ENCODE measurements around the gene SBF1.

Gene SBF1

GRCh38 chr22:50439871-50440331, 34.9 kb downstream of the SBF1 start:
- no peaks in the 10 kb centered on the region for H4K20me1 ChIP-seq (ENCODE audit: insufficient read depth, low read length)
- H3K79me2 ChIP-seq (ENCODE audit: low read length): no peaks in the 10 kb centered on the region
- no peaks in the 10 kb centered on the region for H3K36me3 ChIP-seq (replicated peaks; ENCODE audit: low read depth, low read length)
- no peak overlapping the region for H3K4me2 ChIP-seq (ENCODE audit: low read length)
- no peaks in the 10 kb centered on the region for H3K27me3 ChIP-seq (ENCODE audit: low read depth, low read length)
- H3K27ac ChIP-seq (ENCODE audit: low read length): no peak overlapping the region
- H2AFZ ChIP-seq (ENCODE audit: low read depth, low read length): no peak overlapping the region
- H3K4me3 ChIP-seq (ENCODE audit: low read length): no peak overlapping the region
- H3K9me3 ChIP-seq (ENCODE audit: insufficient read depth, low read length): no peaks in the 10 kb centered on the region
- H3K4me1 ChIP-seq (ENCODE audit: low read length): no peaks in the 10 kb centered on the region
- TF ChIP-seq, protein P1, sequence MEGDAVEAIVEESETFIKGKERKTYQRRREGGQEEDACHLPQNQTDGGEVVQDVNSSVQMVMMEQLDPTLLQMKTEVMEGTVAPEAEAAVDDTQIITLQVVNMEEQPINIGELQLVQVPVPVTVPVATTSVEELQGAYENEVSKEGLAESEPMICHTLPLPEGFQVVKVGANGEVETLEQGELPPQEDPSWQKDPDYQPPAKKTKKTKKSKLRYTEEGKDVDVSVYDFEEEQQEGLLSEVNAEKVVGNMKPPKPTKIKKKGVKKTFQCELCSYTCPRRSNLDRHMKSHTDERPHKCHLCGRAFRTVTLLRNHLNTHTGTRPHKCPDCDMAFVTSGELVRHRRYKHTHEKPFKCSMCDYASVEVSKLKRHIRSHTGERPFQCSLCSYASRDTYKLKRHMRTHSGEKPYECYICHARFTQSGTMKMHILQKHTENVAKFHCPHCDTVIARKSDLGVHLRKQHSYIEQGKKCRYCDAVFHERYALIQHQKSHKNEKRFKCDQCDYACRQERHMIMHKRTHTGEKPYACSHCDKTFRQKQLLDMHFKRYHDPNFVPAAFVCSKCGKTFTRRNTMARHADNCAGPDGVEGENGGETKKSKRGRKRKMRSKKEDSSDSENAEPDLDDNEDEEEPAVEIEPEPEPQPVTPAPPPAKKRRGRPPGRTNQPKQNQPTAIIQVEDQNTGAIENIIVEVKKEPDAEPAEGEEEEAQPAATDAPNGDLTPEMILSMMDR (IDR thresholded peaks at IDR 0.05; ENCODE audit: low read depth, low read length): no peak
- no peak for TF ChIP-seq EZH2phosphoT487 (IDR thresholded peaks at IDR 0.05; ENCODE audit: low read depth)
- no peak overlapping the region for H3K9ac ChIP-seq (ENCODE audit: low read length)

- Histone ChIP-seq H3K9ac (ENCODE audit: low read length) (no peak overlapping the region), H3K36me3 (replicated peaks; ENCODE audit: low read depth, low read length) (no peaks in the 10 kb centered on the region), H3K27me3 (ENCODE audit: low read depth, low read length) (no peaks in the 10 kb centered on the region), H3K4me2 (ENCODE audit: low read length) (no peak overlapping the region), H3K4me1 (ENCODE audit: low read length) (no peaks in the 10 kb centered on the region), H3K27ac (ENCODE audit: low read length) (no peak overlapping the region), H3K4me3 (ENCODE audit: low read length) (no peak overlapping the region), H3K9me3 (ENCODE audit: insufficient read depth, low read length) (no peaks in the 10 kb centered on the region), H3K79me2 (ENCODE audit: low read length) (no peaks in the 10 kb centered on the region), H2AFZ (ENCODE audit: low read depth, low read length) (no peak overlapping the region), H4K20me1 (ENCODE audit: insufficient read depth, low read length) (no peaks in the 10 kb centered on the region)
- no peak for TF ChIP-seq EZH2phosphoT487 (IDR thresholded peaks at IDR 0.05; ENCODE audit: low read depth)
- TF ChIP-seq, protein P1 (IDR thresholded peaks at IDR 0.05; ENCODE audit: low read depth, low read length): no peak
Measured at GRCh38 chr22:50439314-50439870, 35.4 kb downstream of the SBF1 start.

DNA sequence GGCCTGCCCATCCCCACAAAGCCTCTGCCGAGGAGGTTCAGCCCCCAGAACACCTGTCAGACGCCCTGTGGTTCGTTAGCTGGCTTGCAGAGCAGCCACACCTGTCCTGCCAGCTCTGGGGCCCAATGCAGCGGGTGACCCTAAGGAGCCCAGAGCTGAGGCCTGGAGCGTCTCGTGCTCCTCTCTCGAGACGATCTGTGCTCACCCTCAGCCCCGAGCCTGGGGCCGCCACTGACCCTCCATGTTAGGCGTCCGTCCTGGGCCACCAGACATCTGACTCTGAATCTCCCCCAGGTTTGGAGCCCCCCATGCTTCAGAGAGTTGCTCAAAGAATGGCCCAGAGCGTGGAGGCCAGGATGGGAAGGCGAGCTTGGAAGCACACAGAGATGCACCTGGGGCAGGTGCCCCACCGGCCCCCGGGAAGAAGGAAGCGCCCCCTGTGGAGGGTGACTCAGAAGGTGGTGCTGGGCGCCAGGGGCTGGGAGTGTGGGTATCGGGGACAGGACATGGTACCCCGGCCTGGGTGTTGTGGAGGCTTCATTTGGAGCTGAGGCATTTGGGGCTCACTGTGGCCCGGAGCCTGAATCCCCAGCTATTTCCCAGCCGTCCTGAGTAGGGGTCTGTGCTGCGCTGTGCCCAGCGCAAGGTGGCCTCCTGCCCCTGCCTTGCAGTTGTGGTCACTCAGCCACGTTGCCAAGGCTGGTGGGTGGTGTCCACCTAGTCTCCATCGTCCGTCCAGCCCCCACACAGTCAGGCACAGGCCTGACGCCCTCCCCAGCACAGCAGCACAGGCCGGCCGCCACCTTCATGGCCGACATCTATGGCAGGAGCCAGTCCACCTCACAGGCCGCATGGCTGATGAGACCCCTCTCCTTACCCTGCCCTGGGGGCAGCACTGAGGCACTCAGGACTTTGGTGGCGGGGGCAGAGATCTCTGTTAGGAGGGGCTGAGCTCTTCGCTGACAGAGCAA, 36.2 kb downstream of the SBF1 start:
- H3K4me3 ChIP-seq (ENCODE audit: low read length): no peak overlapping the region
- H3K36me3 ChIP-seq (replicated peaks; ENCODE audit: low read depth, low read length): no peaks in the 10 kb centered on the region
- TF ChIP-seq, protein P1 (IDR thresholded peaks at IDR 0.05; ENCODE audit: low read depth, low read length): no peak
- TF ChIP-seq EZH2phosphoT487 (IDR thresholded peaks at IDR 0.05; ENCODE audit: low read depth): no peak
- H2AFZ ChIP-seq (ENCODE audit: low read depth, low read length): no peak overlapping the region
- H3K4me2 ChIP-seq (ENCODE audit: low read length): no peak overlapping the region
- H4K20me1 ChIP-seq (ENCODE audit: insufficient read depth, low read length): no peaks in the 10 kb centered on the region
- no peak overlapping the region for H3K27ac ChIP-seq (ENCODE audit: low read length)
- no peaks in the 10 kb centered on the region for H3K9me3 ChIP-seq (ENCODE audit: insufficient read depth, low read length)
- H3K9ac ChIP-seq (ENCODE audit: low read length): no peak overlapping the region
- H3K27me3 ChIP-seq (ENCODE audit: low read depth, low read length): no peaks in the 10 kb centered on the region
- H3K79me2 ChIP-seq (ENCODE audit: low read length): no peaks in the 10 kb centered on the region
- no peaks in the 10 kb centered on the region for H3K4me1 ChIP-seq (ENCODE audit: low read length)
